Anterior cingulate cortex (tissue), 58 donors: ENCODE data around the gene ERBIN.
A peak's percentile ranks its signal among the peaks of the same experiment; 100 is the strongest.
"Not testable (repeated sequence)": the region's sequence is repeated elsewhere in the genome, so short reads cannot be mapped to it uniquely, and the experiment has no call there.

Experiments used
- DNase-seq, 58 donors: peaks; one replicate each; lab custom pipeline; 2025; lab: John Stamatoyannopoulos, UW

The ERBIN gene

GRCh38 chr5:65914641-65915196, 11.7 kb upstream of the ERBIN start:
- DNase-seq = peak in 2 of 58 donors; percentile 3 to 29

GRCh38 chr5:65915661-65916060, 10.7 kb upstream of the ERBIN start:
- not testable (repeated sequence) for DNase-seq

GRCh38 chr5:65916066-65916465, 10.3 kb upstream of the ERBIN start:
- DNase-seq = no peak

GRCh38 chr5:65916636-65917035, 9.7 kb upstream of the ERBIN start:
- no peak for DNase-seq

- DNase-seq = no peak
These were observed 6.6 kb upstream of the ERBIN start for GRCh38 chr5:65919773-65920172.

- DNase-seq = no peak
These were observed 3.0 kb upstream of the ERBIN start for GRCh38 chr5:65923339-65923738.

GRCh38 chr5:65924366-65925043, 1.9 kb upstream of the ERBIN start:
- DNase-seq = peak in 6 of 58 donors; percentile 44 to 77 (median 54)

GRCh38 chr5:65925044-65925600, 1.3 kb upstream of the ERBIN start:
- peak in 54 of 58 donors; percentile 25 to 92 (median 72) for DNase-seq

- peak; percentile 52 to 98 (median 86) for DNase-seq
These were observed 637 bp upstream of the ERBIN start for GRCh38 chr5:65925601-65926275.

- DNase-seq = peak in 2 of 58 donors; percentile 39 to 40
These were observed 518 bp downstream of the ERBIN start for GRCh38 chr5:65926893-65927292.

- DNase-seq = peak in 4 of 58 donors; percentile 2 to 18 (median 4)
These were observed 1.3 kb downstream of the ERBIN start for GRCh38 chr5:65927503-65928321.

- no peak for DNase-seq
These were observed 2.0 kb downstream of the ERBIN start for GRCh38 chr5:65928322-65928752.

GRCh38 chr5:65928860-65929259, 2.5 kb downstream of the ERBIN start:
- no peak for DNase-seq

GRCh38 chr5:65932676-65933075, 6.3 kb downstream of the ERBIN start:
- no peak for DNase-seq

- DNase-seq = no peak
These were observed 6.9 kb downstream of the ERBIN start for GRCh38 chr5:65933295-65933694.

- DNase-seq = no peak
These were observed 11.9 kb downstream of the ERBIN start for GRCh38 chr5:65938256-65938655.

- no peak for DNase-seq
These were observed 17.4 kb downstream of the ERBIN start for GRCh38 chr5:65943771-65944170.

GRCh38 chr5:65946198-65946745, 19.9 kb downstream of the ERBIN start:
- DNase-seq = no peak

- no peak for DNase-seq
These were observed 21.9 kb downstream of the ERBIN start for GRCh38 chr5:65948115-65948747.

GRCh38 chr5:65951330-65951729, 25.0 kb downstream of the ERBIN start:
- no peak for DNase-seq
